BJ (cell line): ENCODE measurements around the gene ARL6IP4. TPM values are rescaled to one million over a fixed set of nuclear protein-coding genes. Genes with fewer than 3 reads are reported as not detected.

Experiments
- CTCF ChIA-PET: fragments of 350-600 bp; formaldehyde crosslinking; extraction: SDS; loops from one replicate; lab custom pipeline; 2021; ENCODE audit warnings: antibody characterized with exemption, inconsistent platforms; lab: Yijun Ruan, JAX
- POLR2A ChIA-PET: fragments of 300-600 bp; sonication (Branson Sonifier 250); formaldehyde crosslinking; extraction: SDS; loops from one replicate; lab custom pipeline; 2021; ENCODE audit warnings: antibody characterized with exemption; lab: Charles Lee
- DNase-seq: peaks from one replicate; pipeline ENCODE4 v3.0.0-alpha.2; 2011; ENCODE audit warnings: low read depth
- H3K27me3 ChIP-seq: 2 replicates; pipeline ENCODE4 v1.6.0; 2011; ENCODE audit warnings: low read length; ENCODE audit not compliant: control insufficient read depth, insufficient read depth
- H3K36me3 ChIP-seq: 2 replicates; pipeline ENCODE4 v1.5.1; 2011; ENCODE audit warnings: low read length; ENCODE audit not compliant: control insufficient read depth, insufficient read depth
- H3K4me3 ChIP-seq: 2 replicates; pipeline ENCODE4 v1.5.1; 2011; ENCODE audit warnings: low read depth, mild to moderate bottlenecking, control low read depth, low read length
- CTCF ChIP-seq: IDR thresholded peaks from 2 replicates; pipeline ENCODE4 v1.5.1; 2011; ENCODE audit warnings: low read depth, mild to moderate bottlenecking, control low read depth, inconsistent platforms, low read length, moderate library complexity; ENCODE audit not compliant: insufficient read depth
- polyA plus RNA-seq: library from polyadenylated mRNA; depleted of rRNA; stranded (reverse); fragments of >200 nt; gene quantifications from 2 replicates; pipeline ENCODE4 v1.2.3, GENCODE V29; 2011

Gene ARL6IP4
- polyA plus RNA-seq, 1 experiment: 190 TPM

DNA sequence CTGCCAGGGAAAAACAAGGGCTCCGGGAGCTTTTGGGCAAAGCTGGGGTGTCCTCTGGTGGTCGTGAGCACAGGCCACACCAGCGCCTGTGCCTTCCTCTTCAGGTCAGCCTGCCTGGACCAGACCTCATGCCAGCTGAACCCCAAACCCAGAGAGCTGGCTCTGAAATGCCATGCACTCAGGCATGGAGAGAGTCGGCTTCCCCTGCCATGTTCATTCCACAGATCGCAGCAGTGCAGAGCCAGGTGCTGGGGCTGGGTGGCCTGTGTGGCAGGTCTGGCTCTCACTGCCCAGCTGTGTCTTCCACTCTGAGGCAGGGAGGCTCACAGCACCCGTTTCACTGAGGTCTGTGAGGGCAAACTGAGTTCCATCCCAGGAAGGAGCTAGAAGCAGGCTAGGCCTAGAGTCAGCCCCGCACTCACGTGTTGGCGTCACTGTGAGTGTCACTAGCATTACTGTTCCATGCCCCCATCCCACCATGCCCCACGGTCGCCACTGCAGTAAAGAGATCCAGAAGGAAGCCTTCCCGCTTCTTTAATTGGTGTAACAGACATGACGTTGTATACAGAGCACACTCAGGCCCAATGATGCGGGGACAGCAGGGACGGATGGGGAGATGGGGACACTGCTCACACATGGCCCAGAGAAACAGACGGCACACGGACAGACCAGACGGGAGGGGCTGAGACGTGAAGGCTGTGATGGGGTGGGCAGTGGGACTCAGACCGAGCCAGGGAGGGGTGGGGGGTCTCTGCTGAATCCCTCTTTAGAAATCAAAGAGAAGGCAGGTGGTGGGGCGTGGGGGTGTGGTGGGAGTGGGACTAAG is 2.7 kb downstream of the ARL6IP4 start:
- TF ChIP-seq CTCF: no peak
- Histone ChIP-seq H3K36me3 (peaks cover 11% of the 10 kb centered on the region), H3K4me3 (no peak overlapping the region), H3K27me3 (no peaks in the 10 kb centered on the region)
- no peak for DNase-seq
- POLR2A ChIA-PET: interaction anchor here (1.1 kb wide), 1 partner anchor 255 kb away, joined by 5 read pairs; no protein-coding TSS in a partner anchor
- CTCF ChIA-PET: no interaction called here

DNA sequence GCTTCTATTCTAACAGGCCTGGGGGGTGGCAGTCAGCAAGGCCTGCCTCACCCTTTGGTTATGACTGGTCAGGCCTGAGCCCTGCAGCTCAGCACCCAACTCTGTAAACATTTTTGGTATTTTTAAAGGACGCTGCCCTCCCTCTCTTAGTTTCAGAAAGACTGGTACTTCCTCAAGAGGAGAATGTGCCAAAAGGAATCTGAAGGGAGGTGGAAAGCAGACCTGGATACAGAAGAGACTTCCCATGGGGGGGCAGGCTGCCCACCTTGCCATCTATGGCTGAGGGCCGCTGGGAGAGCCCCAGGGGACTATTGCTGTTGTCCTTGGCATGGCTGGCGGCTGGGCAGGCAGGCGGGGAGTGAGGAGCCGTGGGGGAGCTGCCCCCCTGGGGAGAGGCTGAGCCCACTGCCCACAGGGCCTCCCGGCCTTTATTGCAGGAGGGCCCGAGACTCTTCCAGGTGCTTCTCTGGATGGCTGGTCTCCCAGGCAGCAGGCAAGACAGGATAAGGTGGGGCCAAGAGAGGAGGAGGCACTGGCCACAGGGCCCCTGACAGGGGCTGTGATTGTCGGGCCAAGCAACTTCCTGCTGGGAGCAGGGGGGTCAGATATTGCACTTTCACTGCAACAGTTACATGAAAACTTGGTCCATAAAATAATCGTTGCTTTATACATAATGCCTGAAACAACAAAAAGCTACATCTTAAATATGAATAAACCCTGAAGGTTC is 3.5 kb downstream of the ARL6IP4 start:
- ChIA-PET POLR2A (interaction anchor here (0.8 to 1.1 kb wide), 2 partner anchors 249 to 254 kb away, joined by 4 to 5 read pairs; partner anchors contain the start of genes MPHOSPH9 and MTRFR), CTCF (interaction anchor here (0.7 to 1.0 kb wide), 3 partner anchors 19 to 254 kb away, joined by 3 read pairs; no protein-coding TSS in a partner anchor)
- DNase-seq: no peak
- Histone ChIP-seq H3K36me3 (peaks cover 6% of the 10 kb centered on the region; the same call in 1 of the 2 replicates), H3K4me3 (no peak overlapping the region), H3K27me3 (no peaks in the 10 kb centered on the region)
- no peak for TF ChIP-seq CTCF

DNA sequence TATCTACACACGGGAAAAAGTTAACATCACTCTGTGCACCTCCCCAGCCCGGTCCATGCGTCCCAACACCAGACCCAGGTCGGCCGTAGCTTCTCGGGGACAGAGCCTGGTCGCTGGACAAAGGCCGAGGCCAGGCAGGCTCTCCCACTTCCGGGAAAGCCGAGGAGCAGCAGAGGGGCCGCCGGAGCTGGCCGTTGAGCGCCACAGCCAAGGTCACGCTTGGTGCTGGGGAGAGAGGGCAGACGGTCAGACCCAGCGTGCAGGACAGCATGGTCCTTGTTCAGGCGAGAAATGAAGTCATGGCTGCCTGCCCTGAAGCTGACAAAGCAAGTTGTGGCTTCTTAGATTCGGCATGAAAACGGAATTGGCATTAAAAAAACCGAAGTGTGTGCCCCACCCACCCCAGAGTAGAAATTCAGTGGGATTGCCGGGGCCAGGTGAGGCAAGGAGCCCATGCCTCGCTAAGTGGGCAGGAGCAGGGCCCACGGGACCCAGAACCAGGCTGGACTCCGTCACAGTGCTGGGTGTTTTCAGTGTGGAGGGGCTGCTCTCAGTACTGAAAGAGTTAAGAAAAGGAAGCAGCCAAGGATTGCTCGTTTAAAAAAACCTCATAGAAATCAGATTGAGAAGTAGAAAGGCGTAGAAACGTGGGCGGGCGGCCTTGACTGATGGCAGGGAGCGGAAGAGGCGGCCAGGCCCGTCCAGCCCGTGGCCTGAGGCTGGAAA is 4.3 kb downstream of the ARL6IP4 start:
- TF ChIP-seq CTCF: no peak
- Histone ChIP-seq H3K4me3 (no peak overlapping the region), H3K36me3 (peaks cover 6% of the 10 kb centered on the region; the same call in 1 of the 2 replicates), H3K27me3 (no peaks in the 10 kb centered on the region)
- CTCF ChIA-PET: interaction anchor here (0.7 to 1.1 kb wide), 4 partner anchors 20 to 253 kb away, joined by 3 read pairs; no protein-coding TSS in a partner anchor
- DNase-seq: no peak
- POLR2A ChIA-PET: interaction anchor here (0.8 kb wide), 1 partner anchor 248 kb away, joined by 4 read pairs; the partner anchor contains the start of genes MPHOSPH9 and MTRFR

GRCh38 chr12:122985338-122986257 is 5.1 kb downstream of the ARL6IP4 start:
- Histone ChIP-seq H3K27me3 (no peaks in the 10 kb centered on the region), H3K36me3 (peaks cover 6% of the 10 kb centered on the region; the same call in 1 of the 2 replicates), H3K4me3 (no peak overlapping the region)
- TF ChIP-seq CTCF: no peak
- POLR2A ChIA-PET: no interaction called here
- DNase-seq: no peak
- CTCF ChIA-PET: interaction anchor here (1.1 kb wide), 1 partner anchor 252 kb away, joined by 3 read pairs; no protein-coding TSS in a partner anchor
